Left ventricle myocardium inferior (tissue), 1 donor: ENCODE results near the gene TENT5C. TPM values are rescaled to one million over a fixed set of nuclear protein-coding genes. Genes with fewer than 3 reads are reported as not detected.

Experiments used
- DNase-seq: peaks from one replicate; pipeline ENCODE4 v3.0.0-alpha.2; 2020
- H3K27ac ChIP-seq: fragments of 200-600 bp; replicated peaks from 2 replicates; pipeline ENCODE4 v1.8.0; 2021
- H3K27me3 ChIP-seq: fragments of 200-600 bp; 2 replicates; pipeline ENCODE4 v1.8.0; 2021; ENCODE audit warnings: low read depth
- H3K36me3 ChIP-seq: fragments of 200-600 bp; 2 replicates; pipeline ENCODE4 v1.8.0; 2021
- H3K4me1 ChIP-seq: fragments of 200-600 bp; 2 replicates; pipeline ENCODE4 v1.8.0; 2021
- H3K4me3 ChIP-seq: fragments of 200-600 bp; 2 replicates; pipeline ENCODE4 v1.8.0; 2021; ENCODE audit warnings: mild to moderate bottlenecking, moderate library complexity
- H3K9me3 ChIP-seq: fragments of 200-600 bp; replicated peaks from 2 replicates; pipeline ENCODE4 v1.8.0; 2021
- intact Hi-C: fragments of 100-400 bp; cut with micrococcal nuclease; formaldehyde crosslinking; loops from one replicate; pipeline ENCODE4 v1.11.0; 2022
- total RNA-seq: library from RNA; stranded (reverse); fragmentation: NEBNext Ultra II Directional; extraction: Animal tissue kit (Norgen Biotek cat#: 25700); gene quantifications from one replicate; pipeline ENCODE4 v1.2.1, GENCODE V29; 2021
- TF ChIP-seq, protein P1 (sequence below): fragments of 200-600 bp; IDR thresholded peaks from 2 replicates; pipeline ENCODE4 v1.8.0; 2021; ENCODE audit warnings: antibody characterized with exemption, mild to moderate bottlenecking, borderline replicate concordance
- donor health status: DM: no; HTN: yes; CAD: no; lungs with severe emphysema.

TENT5C gene
- total RNA-seq, 1 donor from 2014 or later = 14.9 TPM

GRCh38 chr1:117646956-117647355 lies 41.1 kb downstream of the TENT5C start:
- peaks cover 4% of the 10 kb centered on the region for H3K27me3 ChIP-seq
- no peaks in the 10 kb centered on the region for H3K9me3 ChIP-seq
- no peak overlapping the region for H3K27ac ChIP-seq
- DNase-seq = no peak
- intact Hi-C loops = no loop called here
- no peak overlapping the region for H3K4me3 ChIP-seq
- H3K36me3 ChIP-seq = no peaks in the 10 kb centered on the region
- no peaks in the 10 kb centered on the region for H3K4me1 ChIP-seq
- TF ChIP-seq, protein P1, sequence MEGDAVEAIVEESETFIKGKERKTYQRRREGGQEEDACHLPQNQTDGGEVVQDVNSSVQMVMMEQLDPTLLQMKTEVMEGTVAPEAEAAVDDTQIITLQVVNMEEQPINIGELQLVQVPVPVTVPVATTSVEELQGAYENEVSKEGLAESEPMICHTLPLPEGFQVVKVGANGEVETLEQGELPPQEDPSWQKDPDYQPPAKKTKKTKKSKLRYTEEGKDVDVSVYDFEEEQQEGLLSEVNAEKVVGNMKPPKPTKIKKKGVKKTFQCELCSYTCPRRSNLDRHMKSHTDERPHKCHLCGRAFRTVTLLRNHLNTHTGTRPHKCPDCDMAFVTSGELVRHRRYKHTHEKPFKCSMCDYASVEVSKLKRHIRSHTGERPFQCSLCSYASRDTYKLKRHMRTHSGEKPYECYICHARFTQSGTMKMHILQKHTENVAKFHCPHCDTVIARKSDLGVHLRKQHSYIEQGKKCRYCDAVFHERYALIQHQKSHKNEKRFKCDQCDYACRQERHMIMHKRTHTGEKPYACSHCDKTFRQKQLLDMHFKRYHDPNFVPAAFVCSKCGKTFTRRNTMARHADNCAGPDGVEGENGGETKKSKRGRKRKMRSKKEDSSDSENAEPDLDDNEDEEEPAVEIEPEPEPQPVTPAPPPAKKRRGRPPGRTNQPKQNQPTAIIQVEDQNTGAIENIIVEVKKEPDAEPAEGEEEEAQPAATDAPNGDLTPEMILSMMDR = no peak

DNA sequence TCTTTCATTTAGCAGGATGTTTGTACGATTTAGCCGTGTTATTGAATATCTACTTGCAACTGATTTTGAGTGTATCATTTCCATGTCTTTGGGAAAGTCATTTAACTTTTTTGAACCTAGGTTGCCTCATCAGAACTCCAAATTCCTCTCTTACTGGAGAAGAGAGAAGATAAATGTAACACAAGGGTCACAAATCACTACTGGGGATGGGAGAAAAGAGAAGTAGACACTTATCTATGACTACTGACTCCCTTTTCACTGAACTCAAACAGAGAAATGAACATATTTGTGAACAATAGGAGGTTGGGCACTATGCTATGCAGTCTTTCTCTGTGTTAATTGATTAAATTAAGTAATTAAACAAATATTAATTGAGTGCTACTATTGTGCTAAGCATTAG lies 42.2 kb downstream of the TENT5C start:
- H3K9me3 ChIP-seq = no peaks in the 10 kb centered on the region
- no peak overlapping the region for H3K4me3 ChIP-seq
- H3K27ac ChIP-seq = no peak overlapping the region
- TF ChIP-seq, protein P1 = no peak
- no peak for DNase-seq
- H3K36me3 ChIP-seq = no peaks in the 10 kb centered on the region
- H3K4me1 ChIP-seq = no peaks in the 10 kb centered on the region
- intact Hi-C loops = no loop called here
- H3K27me3 ChIP-seq = peaks cover 4% of the 10 kb centered on the region

- Histone ChIP-seq H3K4me1 (peaks cover 7% of the 10 kb centered on the region), H3K27me3 (peaks cover 4% of the 10 kb centered on the region), H3K27ac (no peak overlapping the region), H3K4me3 (no peak overlapping the region), H3K36me3 (no peaks in the 10 kb centered on the region), H3K9me3 (no peaks in the 10 kb centered on the region)
- TF ChIP-seq, protein P1 = no peak
- intact Hi-C loops = no loop called here
- no peak for DNase-seq
Observed at GRCh38 chr1:117650840-117651568, 45.2 kb downstream of the TENT5C start.

DNA sequence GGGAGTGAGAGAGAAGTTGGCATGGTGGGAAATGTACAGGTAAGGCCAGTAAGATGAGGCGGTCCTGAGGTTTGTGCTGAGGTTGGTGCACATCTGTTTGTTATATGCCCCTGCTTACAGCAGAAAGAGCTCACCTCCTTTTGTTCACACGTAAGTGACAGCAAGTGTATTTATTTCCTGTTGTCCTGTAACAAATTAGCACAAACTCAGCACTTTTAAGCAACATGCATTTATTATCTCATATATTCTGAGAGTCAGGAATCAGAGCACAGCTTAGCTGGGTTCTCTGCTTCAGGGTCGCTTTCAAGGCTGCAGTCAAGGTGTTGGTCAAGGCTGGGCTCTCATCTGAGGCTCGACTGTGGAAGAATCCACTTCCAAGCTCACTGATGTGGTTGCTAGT lies 45.8 kb downstream of the TENT5C start:
- Histone ChIP-seq H3K4me3 (no peak overlapping the region), H3K4me1 (peaks cover 9% of the 10 kb centered on the region), H3K9me3 (no peaks in the 10 kb centered on the region), H3K27ac (no peak overlapping the region), H3K27me3 (peaks cover 4% of the 10 kb centered on the region), H3K36me3 (no peaks in the 10 kb centered on the region)
- no peak for DNase-seq
- TF ChIP-seq, protein P1 = no peak
- intact Hi-C loops = no loop called here

DNA sequence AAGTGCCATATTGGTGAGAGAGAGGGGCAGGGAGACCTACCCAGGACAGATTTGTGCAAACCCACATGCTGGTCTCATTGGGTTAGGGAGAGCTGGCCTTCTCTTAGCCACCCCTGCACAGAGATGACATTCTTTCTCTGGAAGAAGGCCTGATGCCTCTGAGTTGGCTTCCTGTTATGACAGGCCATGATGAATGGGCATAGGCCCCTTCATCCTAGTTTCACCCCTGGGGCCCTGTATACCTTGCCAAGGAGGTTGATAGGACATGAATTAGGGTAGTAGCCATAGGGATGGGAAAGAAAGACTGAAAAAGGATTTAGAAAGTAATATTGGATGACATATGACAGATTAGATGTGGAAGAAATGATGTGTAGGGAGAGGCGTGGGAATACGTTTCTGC lies 46.6 kb downstream of the TENT5C start:
- Histone ChIP-seq H3K4me1 (peaks cover 15% of the 10 kb centered on the region), H3K4me3 (no peak overlapping the region), H3K9me3 (no peaks in the 10 kb centered on the region), H3K36me3 (no peaks in the 10 kb centered on the region), H3K27ac (no peak overlapping the region), H3K27me3 (peaks cover 4% of the 10 kb centered on the region)
- DNase-seq = no peak
- intact Hi-C loops = no loop called here
- TF ChIP-seq, protein P1 = no peak
